ENCODE data around the gene PANX3.
"Not testable (repeated sequence)": the region's sequence is repeated elsewhere in the genome, so short reads cannot be mapped to it uniquely, and the experiment has no call there.

DNA sequence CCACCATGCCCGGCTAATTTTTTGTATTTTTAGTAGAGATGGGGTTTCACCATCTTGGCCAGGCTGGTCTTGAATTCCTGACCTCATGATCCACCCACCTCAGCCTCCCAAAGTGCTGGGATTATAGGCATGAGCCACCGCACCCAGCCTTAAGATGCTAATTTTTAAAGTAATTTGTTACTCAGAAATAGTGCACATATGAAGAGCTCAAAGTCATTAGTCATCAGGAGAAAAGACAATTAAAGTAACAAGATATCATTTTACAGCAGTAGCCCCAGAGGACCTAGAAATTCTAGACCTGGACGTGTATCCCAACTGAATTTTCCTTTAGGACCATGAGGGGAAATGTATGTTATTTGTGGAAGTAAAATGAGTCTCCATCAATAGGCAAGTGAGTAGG, 8.5 kb upstream of the PANX3 start:
- TF ChIP-seq, protein P1, sequence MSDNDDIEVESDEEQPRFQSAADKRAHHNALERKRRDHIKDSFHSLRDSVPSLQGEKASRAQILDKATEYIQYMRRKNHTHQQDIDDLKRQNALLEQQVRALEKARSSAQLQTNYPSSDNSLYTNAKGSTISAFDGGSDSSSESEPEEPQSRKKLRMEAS (IDR thresholded peaks at IDR 0.05; ENCODE audit: low read depth) = not testable (repeated sequence)
- TF ChIP-seq FOXM1 (IDR thresholded peaks at IDR 0.05; ENCODE audit: low read depth); GATA2 (CRISPR knock-in tag; IDR thresholded peaks at IDR 0.05); GABPA (IDR thresholded peaks at IDR 0.05; ENCODE audit: low read depth); RXRA (IDR thresholded peaks at IDR 0.05; ENCODE audit: borderline replicate concordance, low read depth); RCOR1 (IDR thresholded peaks at IDR 0.05; ENCODE audit: low read length); TEAD4 (IDR thresholded peaks at IDR 0.05; ENCODE audit: borderline replicate concordance, insufficient read depth); YY1 (IDR thresholded peaks at IDR 0.05; ENCODE audit: low read depth): not testable (repeated sequence)
- TF ChIP-seq, protein P2, sequence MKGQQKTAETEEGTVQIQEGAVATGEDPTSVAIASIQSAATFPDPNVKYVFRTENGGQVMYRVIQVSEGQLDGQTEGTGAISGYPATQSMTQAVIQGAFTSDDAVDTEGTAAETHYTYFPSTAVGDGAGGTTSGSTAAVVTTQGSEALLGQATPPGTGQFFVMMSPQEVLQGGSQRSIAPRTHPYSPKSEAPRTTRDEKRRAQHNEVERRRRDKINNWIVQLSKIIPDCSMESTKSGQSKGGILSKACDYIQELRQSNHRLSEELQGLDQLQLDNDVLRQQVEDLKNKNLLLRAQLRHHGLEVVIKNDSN (IDR thresholded peaks at IDR 0.05; ENCODE audit: borderline replicate concordance, low read depth) = not testable (repeated sequence)
- TF ChIP-seq, protein P3, sequence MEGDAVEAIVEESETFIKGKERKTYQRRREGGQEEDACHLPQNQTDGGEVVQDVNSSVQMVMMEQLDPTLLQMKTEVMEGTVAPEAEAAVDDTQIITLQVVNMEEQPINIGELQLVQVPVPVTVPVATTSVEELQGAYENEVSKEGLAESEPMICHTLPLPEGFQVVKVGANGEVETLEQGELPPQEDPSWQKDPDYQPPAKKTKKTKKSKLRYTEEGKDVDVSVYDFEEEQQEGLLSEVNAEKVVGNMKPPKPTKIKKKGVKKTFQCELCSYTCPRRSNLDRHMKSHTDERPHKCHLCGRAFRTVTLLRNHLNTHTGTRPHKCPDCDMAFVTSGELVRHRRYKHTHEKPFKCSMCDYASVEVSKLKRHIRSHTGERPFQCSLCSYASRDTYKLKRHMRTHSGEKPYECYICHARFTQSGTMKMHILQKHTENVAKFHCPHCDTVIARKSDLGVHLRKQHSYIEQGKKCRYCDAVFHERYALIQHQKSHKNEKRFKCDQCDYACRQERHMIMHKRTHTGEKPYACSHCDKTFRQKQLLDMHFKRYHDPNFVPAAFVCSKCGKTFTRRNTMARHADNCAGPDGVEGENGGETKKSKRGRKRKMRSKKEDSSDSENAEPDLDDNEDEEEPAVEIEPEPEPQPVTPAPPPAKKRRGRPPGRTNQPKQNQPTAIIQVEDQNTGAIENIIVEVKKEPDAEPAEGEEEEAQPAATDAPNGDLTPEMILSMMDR (IDR thresholded peaks at IDR 0.05) = not testable (repeated sequence)
- TF ChIP-seq, protein P4, sequence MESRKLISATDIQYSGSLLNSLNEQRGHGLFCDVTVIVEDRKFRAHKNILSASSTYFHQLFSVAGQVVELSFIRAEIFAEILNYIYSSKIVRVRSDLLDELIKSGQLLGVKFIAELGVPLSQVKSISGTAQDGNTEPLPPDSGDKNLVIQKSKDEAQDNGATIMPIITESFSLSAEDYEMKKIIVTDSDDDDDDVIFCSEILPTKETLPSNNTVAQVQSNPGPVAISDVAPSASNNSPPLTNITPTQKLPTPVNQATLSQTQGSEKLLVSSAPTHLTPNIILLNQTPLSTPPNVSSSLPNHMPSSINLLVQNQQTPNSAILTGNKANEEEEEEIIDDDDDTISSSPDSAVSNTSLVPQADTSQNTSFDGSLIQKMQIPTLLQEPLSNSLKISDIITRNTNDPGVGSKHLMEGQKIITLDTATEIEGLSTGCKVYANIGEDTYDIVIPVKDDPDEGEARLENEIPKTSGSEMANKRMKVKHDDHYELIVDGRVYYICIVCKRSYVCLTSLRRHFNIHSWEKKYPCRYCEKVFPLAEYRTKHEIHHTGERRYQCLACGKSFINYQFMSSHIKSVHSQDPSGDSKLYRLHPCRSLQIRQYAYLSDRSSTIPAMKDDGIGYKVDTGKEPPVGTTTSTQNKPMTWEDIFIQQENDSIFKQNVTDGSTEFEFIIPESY (IDR thresholded peaks at IDR 0.05; ENCODE audit: borderline replicate concordance, low read depth) = not testable (repeated sequence)
- TF ChIP-seq, protein P5, sequence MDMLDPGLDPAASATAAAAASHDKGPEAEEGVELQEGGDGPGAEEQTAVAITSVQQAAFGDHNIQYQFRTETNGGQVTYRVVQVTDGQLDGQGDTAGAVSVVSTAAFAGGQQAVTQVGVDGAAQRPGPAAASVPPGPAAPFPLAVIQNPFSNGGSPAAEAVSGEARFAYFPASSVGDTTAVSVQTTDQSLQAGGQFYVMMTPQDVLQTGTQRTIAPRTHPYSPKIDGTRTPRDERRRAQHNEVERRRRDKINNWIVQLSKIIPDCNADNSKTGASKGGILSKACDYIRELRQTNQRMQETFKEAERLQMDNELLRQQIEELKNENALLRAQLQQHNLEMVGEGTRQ (IDR thresholded peaks at IDR 0.05; ENCODE audit: borderline replicate concordance, low read depth, low read length) = not testable (repeated sequence)
- TF ChIP-seq, protein P6, sequence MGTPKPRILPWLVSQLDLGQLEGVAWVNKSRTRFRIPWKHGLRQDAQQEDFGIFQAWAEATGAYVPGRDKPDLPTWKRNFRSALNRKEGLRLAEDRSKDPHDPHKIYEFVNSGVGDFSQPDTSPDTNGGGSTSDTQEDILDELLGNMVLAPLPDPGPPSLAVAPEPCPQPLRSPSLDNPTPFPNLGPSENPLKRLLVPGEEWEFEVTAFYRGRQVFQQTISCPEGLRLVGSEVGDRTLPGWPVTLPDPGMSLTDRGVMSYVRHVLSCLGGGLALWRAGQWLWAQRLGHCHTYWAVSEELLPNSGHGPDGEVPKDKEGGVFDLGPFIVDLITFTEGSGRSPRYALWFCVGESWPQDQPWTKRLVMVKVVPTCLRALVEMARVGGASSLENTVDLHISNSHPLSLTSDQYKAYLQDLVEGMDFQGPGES (IDR thresholded peaks at IDR 0.05; ENCODE audit: low read depth, low read length) = not testable (repeated sequence)

Data from SK-N-SH (cell line).